D341Med (cell line): ENCODE results near the gene LYRM9.
"Not testable (repeated sequence)": the region's sequence is repeated elsewhere in the genome, so short reads cannot be mapped to it uniquely, and the experiment has no call there.

ENCODE experiments used
- DNase-seq: peaks from one replicate; pipeline ENCODE4 v3.0.0; 2012; ENCODE audit warnings: low spot score

LYRM9 gene

GRCh38 chr17:27906226-27906580 lies 13.0 kb upstream of the LYRM9 start:
- peak; percentile 48 for DNase-seq

DNA sequence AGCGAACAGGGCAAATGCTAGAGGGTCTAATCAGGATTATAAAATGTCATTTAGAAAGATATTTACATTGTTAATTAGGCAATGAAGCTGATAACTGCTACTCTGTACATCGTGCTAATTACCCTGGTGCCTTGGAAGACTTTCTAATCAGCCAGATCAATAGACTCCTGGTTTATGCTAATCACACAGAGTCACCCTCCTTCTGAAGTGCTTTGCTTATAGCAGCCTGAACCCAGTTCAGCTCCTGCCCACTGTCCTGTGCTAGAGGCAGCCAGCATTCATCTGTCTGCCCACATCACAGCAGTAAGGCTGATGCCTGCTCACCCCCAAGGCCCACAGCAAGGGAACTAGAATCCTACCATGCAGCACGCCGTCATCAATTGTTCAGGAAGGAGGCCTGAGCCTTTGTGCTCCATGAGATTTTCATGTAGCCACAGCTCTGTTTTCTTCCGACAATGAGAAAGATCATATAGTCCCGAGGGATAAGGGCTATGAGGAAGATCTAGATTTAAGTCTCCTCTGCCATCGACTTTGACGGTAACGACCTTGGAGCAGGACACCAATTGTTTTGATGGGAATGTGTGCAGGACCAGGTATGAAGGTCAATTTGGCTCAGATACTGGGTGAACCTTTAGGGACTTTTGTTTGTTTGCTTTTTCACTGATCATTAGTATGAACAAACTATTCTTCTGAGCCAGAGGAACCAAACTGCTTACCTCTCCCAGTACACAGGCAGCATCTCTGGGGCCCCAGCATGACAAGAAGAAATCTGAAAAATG lies 12.5 kb upstream of the LYRM9 start:
- DNase-seq, result peak; percentile 77

DNA sequence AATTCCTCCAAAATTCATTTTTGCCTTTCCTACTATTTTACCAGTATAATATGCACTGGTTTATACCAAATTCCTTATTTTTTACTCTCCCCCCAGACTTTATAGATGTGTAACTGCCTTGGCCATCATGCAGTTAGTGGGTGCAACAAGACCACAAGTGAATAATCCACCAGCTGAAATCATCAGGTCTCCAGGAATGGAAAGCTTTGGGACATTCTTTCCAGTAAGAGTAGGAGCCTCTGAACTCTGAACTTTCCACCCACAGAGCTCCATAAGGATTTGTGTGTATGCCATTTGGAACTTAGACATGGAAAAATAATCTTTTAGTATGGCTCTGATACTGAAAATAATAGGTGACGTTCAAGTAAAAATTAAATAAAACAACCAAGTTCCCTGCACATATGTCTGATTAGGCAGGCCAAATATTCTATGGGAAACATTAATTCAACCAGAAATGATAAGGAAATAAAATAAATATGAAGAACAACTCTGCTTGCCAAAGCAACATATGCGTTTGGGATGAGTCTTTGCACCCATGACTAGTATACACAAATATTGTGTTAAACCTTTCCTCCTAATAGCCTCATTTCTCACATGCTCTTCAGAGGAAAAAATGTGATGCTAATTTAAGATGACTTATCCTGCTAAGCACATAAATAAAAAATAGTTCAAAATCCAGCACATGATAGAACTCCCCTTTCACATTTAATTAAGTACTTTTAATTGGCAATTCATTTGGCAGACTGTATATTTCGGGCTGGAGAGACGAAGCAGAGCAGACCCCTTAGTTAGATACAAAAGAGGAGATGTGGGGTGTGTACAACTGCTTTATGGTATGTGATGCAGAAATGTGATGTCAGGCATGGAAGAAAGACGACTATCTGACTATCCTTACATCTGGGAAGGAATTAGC lies 11.6 kb upstream of the LYRM9 start:
- DNase-seq, result no peak

- DNase-seq, result no peak
Observed at GRCh38 chr17:27904114-27904513, 10.9 kb upstream of the LYRM9 start.

GRCh38 chr17:27899525-27899924 lies 6.4 kb upstream of the LYRM9 start:
- DNase-seq, result no peak

DNA sequence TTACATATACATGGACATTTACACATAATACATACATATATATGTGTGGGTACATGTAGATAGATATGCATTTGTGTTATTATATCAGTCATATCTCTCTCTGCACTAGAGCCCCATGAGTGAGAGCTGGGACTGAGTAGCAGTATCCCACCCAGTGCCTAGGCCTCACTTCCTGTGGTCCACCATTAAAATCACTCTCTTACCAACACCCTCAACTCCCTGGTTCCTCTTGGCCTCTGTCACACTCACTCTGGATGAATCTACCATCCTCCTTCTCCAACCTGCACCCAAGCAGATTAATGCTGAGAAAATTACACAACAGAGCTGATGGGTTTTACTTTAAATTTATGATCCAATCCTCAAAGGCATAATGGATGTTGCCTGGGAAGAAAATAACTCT lies 4.9 kb upstream of the LYRM9 start:
- DNase-seq, result no peak

DNA sequence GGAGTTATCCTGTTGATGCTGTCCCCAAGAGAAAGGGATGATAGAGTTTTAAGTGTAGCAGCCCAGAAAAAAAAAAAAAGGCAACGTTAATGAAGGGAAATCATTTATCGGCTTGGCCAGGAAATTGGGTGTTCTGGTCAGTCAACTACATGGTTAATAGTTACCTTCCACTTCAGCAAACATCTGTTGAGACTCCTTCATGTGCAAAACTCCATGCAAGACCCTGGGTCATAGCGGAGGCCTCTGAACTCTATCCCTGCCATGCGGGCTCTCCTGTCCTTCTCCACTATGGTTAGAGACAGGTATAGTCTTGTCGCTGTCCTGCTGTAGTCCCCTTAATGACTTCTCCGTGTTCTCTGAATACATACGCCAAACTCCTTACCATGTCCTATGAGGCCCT lies 3.5 kb upstream of the LYRM9 start:
- DNase-seq, result no peak

DNA sequence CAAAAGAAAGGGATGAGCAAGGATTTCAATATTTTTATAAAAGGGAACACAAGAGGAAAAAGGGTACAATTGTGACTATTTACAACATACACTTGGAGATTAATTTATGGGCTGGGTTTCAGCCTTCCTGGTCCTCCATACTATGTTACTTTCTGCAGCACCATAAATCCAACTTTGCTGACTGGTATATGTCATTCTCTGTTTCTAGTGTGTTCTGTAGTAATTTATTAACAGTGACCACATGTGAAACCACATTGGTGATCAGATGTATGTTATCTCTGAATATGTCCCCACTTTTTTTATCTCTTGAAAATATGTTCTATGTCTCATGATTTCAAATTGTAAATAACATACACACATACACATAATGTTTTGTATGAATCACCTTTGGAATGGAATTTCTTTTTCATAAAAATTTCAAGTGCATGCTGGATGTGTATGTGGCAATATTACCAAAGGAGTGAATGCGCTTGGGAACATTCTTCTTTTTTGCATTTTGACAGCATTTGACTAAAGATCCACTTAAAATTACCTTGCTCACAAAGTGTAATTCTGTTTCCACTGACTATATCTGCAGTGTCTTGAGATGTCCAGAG lies 2.9 kb upstream of the LYRM9 start:
- DNase-seq, result no peak

- DNase-seq, result no peak
Observed at GRCh38 chr17:27895123-27895895, 2.1 kb upstream of the LYRM9 start.

DNA sequence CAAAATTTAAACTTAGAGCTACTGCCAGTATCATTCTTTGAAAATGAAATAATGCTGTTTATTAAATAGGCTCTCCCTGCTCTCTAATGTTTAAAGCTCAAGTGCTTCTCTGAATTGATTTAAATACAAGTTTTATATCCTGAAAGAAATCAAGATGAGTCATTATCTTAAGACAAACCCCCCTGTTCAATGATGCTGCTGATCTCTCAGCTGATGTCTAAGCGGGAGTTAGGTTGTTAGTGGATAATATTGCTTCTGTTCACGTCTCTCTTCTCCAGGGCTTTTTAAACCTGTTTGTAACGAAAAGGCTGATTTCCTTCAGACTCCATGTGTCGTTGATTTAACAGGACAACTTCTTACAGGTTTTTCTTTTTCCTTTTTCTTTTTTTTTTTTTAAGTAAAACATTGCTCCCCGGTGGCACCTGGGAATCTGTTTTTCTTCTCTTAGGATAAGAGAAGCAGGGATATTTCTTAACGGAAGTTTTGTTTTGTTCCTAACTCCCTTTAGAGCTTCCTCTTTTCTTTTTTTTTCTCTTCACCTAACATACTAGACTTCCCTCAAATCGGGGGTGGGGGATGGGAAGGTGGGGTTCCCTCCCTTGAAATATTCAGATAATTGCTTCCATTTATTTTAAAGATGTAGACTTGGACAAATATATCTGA lies 807 bp upstream of the LYRM9 start:
- no peak for DNase-seq

DNA sequence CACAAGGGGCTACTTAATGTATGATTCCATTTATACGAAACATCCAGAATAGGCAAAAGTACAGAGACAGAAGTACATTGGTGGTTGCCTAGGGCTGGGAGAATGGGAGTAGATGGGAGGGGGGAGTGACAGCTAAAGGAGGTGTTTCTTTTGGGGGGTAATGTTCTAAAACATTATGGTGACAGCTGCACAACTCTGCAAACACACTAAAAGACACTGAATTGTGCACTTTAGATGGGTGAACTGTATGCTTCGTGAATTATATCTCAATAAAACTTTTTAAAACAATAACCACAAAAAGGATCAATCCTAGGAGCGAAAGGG lies 661 bp downstream of the LYRM9 start:
- DNase-seq, result no peak

- DNase-seq, result no peak
Observed at GRCh38 chr17:27891841-27892240, 1.3 kb downstream of the LYRM9 start.

- DNase-seq, result no peak
Observed at GRCh38 chr17:27889711-27890251, 3.4 kb downstream of the LYRM9 start.

DNA sequence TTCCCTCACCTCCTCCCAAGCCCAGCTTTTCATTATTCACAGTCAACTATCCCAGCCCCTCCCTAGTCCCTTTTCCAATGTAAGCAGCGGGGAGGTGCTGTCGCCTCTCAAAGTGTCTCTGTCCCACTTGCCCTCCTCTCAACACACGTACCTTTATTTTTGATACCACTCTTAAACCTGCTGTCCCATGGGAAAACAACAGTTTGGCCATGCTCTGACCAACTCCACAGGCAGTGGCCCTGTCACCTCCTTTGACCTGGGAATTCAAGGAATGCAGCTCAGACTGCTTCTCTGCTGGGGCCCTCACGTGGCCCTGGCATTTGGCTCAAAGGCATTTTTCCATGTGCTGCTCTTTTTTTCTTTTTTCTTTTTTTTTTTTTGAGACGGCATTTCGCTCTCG lies 4.2 kb downstream of the LYRM9 start:
- no peak for DNase-seq

DNA sequence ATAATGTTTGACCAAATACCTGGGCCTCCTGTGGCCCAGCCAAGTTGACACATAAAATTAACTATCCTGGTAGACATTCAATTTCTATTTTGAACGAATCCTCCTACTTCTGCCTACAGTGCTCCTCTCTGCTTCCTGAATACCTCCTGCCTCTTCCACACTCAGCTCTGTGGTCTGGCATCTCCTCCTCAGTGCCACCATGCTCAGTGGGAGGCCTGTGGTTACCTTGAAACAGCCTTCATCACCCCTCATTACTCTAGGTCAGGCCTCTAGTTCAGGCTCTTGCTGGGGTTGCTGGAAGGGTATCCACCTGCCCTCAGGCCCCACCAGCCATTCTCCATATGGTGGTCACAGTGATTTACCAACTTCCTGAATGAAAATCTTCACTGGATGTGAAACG lies 5.1 kb downstream of the LYRM9 start:
- DNase-seq, result no peak

GRCh38 chr17:27886348-27886906 lies 6.7 kb downstream of the LYRM9 start:
- DNase-seq, result not testable (repeated sequence)

GRCh38 chr17:27882162-27882840 lies 10.9 kb downstream of the LYRM9 start:
- DNase-seq, result no peak

- peak; percentile 96 for DNase-seq
Observed at GRCh38 chr17:27879987-27880608, 13.1 kb downstream of the LYRM9 start.

DNA sequence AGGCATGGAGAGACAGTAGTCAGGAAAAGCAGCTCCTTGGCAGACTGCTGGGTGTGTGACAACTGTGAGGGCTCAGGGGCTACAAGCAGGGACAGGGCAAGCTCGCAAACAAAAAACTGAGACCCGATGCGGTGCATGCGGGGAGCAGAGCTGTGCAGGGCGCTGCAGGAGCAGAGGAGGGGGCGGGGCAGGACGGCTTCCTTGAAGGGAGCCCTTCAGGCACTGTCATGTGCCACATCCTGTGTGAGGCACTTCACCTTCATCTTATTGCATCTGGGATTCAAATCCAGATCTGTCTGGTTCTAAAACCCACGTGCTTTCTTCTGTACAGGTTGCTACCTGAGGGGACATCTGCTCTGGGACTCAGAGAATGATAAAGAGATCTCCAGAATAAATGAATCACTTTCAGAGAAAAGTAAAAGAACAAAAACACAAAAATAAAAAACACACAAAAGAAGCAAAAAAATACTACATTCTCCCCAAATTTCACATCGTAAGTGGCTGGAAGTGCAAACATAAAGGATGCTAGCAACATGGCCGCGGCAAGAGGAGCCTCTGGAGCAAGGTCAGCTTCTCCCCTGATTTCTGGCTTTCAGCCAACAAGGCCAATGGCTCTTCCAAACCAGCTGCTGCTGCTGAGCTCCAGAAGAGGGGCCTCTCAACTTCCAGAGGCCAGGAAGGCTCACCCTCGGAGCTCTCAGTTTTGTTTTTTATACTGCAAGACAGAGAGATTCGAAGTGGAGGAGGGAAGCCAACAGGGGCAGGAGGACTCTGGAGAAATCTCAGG lies 14.2 kb downstream of the LYRM9 start:
- DNase-seq, result no peak
